HG02885 (cell line): ENCODE data around the gene EMC6.
"Not testable (repeated sequence)": the region's sequence is repeated elsewhere in the genome, so short reads cannot be mapped to it uniquely, and the experiment has no call there.

ENCODE experiments used
- ATAC-seq: cut with Tn5 transposase; IDR thresholded peaks from one replicate; pipeline ENCODE4 v1.9.1; 2021; ENCODE audit warnings: mild to moderate bottlenecking; ENCODE audit not compliant: unreplicated experiment, poor library complexity

EMC6 gene

DNA sequence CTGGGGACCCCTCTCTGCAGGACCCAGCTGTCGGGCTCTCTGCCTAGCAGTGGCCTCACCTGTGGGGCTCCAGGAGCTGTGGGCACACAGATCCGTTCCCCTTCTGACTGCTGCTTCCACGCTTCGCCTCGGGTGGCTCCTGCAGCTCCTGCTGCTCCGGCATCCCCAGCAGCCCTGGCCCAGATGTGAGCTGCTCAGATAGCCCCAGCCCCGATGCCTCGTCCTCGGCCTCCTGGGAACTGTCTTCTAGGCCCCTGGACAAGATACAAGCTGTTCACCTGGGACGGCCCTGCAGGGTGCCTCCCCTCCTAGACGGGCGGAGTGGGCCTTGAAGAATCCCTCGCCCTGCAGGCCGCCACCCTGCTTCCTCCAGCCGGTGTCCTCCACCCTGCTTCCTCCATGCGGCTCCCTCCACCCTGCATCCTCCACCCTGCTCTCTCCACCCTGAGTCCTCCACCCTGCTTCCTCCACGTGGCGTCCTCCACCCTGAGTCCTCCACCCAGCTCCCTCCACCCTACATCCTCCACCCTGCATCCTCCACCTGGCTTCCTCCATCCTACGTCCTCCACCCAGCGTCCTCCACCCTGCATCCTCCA, 11.0 kb downstream of the EMC6 start:
- no peak for ATAC-seq

DNA sequence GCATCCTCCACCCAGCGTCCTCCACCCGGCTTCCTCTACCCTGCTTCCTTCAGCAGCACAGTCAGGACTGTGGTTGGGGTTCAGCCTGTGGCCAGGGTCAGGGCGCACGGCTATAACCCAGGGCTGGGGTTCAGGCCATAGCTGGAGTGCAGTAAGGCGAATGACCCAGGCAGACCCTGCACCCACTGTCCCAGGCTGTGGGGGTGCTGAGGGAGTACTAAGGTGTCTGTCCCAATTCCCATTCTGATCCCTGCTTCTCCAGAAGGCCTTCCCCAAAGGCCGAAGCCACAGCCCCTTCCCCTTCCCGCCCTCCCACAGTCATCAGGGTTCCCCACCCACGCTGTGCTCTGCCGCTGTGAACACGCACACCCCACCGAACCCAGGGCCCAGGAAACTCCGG, 12.4 kb downstream of the EMC6 start:
- no peak for ATAC-seq

DNA sequence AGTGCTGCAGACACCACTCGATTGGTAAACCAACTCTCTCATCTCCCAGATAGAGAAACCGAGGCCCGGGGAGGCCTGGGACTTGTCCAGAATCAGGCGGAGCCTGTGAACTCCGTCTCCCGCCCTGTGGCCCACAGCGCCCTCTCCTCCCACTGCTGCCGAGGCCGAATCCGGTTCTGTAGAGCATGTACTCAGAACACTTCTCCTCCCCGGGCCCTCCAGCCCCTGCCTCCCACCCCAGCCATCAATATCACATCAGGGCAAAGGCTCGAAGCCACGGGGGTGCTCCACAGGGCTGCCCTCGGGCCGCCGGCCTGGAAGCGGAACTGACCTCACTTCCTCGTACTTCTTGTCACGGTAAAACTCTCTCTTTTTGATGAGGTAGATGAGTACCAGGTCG, 13.0 kb downstream of the EMC6 start:
- ATAC-seq: no peak

DNA sequence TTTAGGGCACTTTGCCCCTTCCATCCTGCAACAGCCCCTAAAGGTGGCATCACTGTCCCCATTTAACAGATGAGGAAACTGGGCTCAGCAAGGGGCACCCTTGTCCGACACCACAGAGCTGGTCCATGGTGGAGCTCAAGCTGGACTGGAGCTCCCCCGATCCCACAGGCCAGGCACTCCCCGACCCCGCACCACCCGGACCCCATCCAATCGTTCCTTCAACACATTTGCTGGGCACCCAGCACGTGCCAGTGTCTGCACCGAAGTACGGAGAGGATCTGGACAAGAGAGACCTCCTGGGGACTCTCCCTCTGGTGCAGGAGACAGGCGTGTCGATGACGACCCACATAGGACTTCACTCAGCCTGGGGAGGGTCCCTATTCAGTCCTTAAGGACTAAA, 13.4 kb downstream of the EMC6 start:
- ATAC-seq: no peak

DNA sequence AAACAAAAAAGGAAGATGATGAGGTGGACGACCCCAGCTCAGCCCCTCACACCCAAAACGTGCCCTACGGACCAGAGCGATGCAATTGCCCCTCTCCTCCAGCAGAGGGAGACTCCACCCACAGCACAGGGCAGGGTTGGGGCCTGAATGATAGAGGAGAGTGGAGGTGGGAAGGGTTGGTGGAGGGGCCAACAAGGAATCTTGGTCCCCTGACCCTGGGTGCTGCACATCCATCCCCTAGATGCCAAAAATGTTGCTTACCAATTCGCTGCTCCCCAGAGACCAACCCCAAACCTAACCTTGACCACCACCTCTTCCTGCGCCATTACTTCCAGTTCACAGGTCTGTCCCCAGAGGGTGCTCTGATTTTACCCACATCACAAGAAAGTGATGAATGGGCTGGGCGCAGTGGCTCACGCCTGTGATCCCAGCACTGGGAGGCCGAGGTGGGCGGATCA, 14.5 kb downstream of the EMC6 start:
- peak; percentile 47 for ATAC-seq

DNA sequence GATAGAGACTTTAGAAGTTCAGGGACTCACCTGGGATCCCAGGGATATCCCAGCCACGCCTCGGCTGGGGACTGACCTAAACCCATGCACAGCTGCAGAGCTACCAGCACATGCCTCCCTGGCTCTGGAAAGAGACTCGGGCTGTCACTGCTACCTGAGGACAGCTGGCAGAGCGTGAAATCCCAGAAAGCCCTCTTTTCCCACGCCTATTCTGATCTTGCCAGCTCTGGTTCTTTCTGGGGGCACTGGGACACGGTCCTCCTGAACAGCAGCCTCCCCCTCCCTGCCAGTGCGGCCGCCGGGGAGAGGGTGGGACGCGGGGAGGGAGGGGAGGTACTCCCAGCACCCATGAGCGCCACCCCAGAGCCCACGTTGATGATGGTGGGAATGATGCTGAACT, 16.6 kb downstream of the EMC6 start:
- no peak for ATAC-seq

DNA sequence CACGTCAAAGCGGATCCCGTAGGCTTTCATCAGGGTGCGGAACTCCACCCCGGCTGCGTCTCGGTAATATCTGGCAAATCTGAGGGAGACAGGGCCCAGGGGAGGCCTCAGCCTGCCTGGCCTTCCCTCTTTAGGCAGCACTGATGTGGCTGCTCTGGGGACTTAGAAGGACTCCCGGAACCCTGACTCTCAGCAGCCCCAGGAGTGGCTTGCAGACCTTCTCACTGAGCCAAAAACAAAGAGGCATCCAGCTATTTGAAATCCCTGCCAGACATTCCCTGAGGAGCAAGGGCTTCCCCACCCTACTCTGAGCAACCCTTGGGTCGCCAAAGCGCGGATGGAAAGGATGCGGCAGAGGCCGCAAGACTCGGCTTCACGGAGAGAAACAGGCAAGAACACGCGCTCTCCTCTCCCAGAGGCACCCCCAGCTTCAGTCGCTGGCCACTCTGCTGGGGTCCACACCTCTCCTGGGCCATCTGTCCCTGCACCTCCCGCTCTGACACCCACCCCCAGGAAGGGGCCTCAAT, 19.5 kb downstream of the EMC6 start:
- ATAC-seq: no peak

GRCh38 chr17:3688852-3689261, 20.2 kb downstream of the EMC6 start:
- no peak for ATAC-seq

DNA sequence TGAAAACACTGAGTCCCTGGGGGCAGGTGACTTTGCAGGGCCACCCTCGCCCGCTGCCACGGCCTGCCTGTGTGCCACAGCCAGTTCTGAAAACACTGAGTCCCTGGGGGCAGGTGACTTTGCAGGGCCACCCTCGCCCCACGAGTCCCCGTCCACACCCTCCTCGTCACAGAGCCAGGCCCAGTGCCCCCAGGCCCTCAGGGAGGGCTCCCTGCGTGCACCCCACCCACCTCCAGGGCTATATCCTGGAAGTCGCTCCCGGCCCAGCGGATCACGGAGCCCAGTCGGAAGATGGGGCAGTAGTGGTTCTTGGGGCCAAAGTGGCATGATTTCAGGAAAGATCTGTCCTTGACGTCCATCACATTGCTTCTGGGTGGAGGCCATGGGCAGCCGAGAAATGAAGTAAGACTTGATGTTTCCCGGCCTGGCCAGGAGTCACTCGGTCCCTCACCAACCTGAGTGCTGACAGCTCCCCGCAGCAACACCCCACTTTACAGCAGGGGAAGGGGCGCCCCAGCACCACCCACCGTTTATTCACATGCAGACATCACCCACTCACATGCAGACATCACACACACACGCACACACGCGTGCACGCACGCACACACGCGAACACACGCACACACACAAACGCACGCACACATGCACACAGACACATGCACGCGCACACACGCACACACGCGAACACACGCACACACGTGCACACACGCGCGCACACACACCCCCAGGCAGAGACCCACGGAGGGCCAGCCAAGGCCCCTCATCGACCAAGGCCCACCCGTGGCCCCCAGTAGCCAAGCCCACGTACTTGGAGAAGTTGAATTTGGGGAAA, 20.9 kb downstream of the EMC6 start:
- ATAC-seq: no peak

DNA sequence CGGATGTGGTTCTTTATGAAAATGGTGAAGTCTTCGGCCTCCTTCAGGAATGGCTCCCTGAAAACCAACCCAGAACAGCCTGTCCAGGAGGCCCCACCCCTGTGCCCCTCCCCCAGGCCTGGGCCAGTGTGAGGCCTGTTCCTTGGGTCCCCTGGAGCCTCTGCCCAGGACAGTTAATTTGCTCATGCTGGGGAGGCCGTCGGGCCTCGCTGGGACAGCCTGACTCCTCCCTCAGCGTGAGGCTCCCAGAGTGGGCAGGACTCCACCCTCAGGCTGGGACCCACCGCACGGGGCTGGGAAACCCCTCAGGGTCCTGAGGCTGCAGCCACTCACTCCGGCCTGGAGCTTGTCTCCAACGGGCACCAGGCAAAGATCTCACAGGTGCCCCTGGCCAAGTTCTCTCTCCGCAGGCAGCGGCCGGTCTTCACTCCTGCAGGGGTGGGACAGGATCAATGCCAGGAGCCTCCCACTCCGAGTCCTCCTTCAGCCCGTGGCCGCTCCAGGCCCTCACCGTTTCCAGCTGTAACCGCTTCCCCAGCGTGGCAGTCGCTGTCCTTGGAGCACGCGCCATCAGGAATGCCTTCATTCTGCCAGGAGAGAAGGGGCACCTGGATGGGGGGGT, 21.6 kb downstream of the EMC6 start:
- ATAC-seq: no peak

- ATAC-seq: no peak
Measured at GRCh38 chr17:3691617-3692067, 23.0 kb downstream of the EMC6 start.

DNA sequence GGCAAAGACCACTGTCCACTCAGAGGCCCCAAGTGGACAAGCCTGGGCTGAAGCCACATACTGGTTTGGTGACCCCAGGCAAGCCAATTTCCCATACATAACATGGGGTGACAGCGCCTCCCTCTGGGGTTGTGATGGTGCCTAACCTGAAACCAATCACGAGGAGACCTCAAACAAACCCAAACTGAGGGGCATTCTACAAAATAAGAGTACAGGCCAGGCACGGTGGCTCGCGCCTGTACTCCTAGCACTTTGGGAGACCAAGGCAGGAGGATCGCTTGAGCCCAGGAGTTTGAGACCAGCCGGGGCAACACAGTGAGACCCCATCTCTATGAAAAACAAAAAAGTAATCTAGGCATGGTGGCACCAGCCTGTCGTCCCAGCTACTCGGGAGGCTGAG, 23.7 kb downstream of the EMC6 start:
- no peak for ATAC-seq

DNA sequence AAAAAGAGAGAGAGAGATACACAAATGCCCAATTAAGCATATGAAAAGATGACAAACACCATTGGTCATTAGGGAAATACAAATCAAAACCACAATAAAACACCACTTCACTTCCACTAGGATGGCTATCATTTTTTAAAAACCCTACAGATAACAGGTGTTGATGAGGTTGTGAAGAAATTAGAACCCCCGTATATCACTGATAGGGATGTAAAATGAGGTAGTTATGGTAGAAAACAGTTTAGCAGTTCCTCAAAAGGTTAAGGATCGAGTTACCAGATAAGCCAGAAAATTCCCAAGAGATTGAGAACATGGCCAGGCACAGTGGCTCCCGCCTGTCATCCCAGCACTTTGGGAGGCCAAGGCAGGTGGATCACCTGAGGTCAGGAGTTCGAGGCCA, 24.5 kb downstream of the EMC6 start:
- no peak for ATAC-seq

DNA sequence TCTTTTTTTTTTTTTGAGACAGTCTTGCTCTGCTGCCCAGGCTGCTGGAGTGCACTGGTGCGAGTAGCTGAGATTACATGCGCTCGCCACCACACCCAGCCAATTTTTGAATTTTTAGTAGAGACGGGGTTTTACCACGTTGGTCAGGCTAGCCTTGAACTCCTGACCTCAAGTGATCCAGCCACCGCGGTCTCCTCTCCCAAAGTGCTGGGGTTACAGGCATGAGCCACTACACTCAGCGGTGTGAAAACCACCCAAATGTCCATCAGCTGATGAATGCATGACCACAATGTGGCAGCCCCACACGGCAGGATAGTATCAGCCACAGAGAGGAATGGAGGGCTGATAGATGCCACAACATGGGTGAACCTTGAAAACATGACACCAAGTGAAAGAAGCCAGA, 25.2 kb downstream of the EMC6 start:
- ATAC-seq: peak; percentile 41

- ATAC-seq: no peak
Measured at GRCh38 chr17:3695129-3695722, 26.6 kb downstream of the EMC6 start.

DNA sequence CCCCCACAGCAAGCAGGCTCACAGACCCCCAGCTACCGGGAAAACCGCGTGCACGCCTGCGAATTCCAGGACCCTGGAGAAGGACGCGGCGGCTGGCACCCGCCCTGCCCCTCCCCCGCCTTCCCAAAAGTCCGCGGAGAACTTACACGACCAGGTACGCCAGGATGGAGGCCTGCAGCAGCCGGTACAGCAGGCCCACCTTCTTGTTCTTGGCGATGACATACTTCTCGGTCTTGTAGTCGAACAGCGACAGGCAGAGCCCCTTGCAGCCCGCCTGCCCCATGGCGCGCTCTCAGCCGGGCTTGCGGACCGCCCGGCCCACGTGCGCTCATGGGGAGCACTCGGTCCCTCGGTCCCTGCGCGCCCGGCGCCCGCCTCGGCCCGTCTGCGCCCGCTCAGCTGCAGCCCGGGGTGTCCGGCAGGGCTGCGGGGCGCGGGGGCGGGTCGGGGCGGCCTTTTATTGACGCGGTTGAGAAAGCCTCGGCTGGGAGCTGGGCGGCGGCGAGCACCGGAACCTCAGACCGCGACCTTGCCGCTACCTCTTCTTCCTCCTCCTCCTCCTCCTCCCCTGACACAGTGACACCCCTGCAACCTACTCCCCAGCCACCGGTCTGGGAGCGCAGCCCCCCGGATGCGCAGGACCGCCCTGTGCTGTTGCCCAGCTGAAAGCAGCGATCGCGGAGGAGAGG, 27.3 kb downstream of the EMC6 start, which contains the start of gene P2RX5:
Gene P2RX5 (minus strand): TSS at position 433 of the 689 bp plus-strand sequence. CDS start 150 bp downstream, at position 283.
- peak; percentile 47 for ATAC-seq

DNA sequence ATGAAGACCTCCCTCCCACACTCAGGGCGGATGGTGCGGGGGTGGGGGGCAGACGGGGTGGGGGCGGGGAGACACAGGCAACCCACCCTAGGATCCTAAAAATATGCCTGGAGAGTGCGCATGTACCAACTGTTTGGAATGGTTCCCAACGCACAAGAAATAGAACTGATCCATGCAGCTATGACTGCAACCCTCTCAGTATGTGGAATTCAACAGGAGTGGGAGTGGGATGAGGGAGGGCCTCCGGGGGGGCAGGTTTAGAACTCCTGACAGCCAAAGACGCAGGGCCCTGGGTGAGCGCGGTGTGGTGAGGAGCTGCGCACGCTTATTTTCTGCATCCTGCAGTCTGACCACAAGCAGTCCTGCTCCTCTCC, 28.5 kb downstream of the EMC6 start:
- no peak for ATAC-seq

- no peak for ATAC-seq
Measured at GRCh38 chr17:3698139-3698538, 29.5 kb downstream of the EMC6 start.

- ATAC-seq: no peak
Measured at GRCh38 chr17:3699951-3700350, 31.3 kb downstream of the EMC6 start.

DNA sequence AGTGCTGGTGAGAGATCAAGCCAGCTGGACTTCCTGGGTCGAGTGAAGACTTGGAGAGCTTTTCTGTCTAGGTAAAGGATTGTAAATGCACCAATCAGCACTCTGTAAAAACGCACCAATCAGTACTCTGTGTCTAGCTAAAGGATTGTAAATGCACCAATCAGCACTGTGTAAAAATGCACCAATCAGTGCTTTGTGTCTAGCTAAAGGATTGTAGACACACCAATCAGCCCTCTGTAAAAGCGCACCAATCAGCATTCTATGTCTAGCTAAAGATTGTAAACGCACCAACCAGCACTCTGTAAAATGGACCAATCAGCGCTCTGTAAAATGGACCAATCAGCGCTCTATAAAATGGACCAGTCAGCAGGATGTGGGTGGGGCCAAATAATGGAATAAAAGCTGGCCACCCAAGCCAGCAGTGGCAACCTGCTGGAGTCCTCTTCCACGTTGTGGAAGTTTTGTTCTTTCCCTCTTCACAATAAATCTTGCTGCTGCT, 33.5 kb downstream of the EMC6 start:
- not testable (repeated sequence) for ATAC-seq
